Stimulated activated CD4-positive, alpha-beta T cell treated with anti-CD3 and anti-CD28 coated beads, Interleukin-1b, Interleukin-23, amount 100 ng/mL, for 24 hours (primary cell): ENCODE data around the gene ITPR2.
"Not testable (repeated sequence)": the region's sequence is repeated elsewhere in the genome, so short reads cannot be mapped to it uniquely, and the experiment has no call there.

Source experiments
- DNase-seq, 4 experiments: peaks; one replicate each; pipeline ENCODE4 v3.0.0-alpha.2; 2020; ENCODE audit warnings: low read depth in 4 of 4, low spot score in 1 of 4

Gene ITPR2

GRCh38 chr12:26791301-26791791, 41.6 kb downstream of the ITPR2 start:
- no peak for DNase-seq

- no peak for DNase-seq
Observed at GRCh38 chr12:26790645-26790994, 42.4 kb downstream of the ITPR2 start.

- no peak for DNase-seq
Observed at GRCh38 chr12:26789731-26790644, 43.0 kb downstream of the ITPR2 start.

GRCh38 chr12:26786865-26787514, 46.0 kb downstream of the ITPR2 start:
- DNase-seq, result no peak

GRCh38 chr12:26786491-26786864, 46.5 kb downstream of the ITPR2 start:
- no peak for DNase-seq

GRCh38 chr12:26783816-26784379, 49.1 kb downstream of the ITPR2 start:
- DNase-seq, result not testable (repeated sequence)

- no peak for DNase-seq
Observed at GRCh38 chr12:26783131-26783526, 49.9 kb downstream of the ITPR2 start.

GRCh38 chr12:26782372-26783130, 50.4 kb downstream of the ITPR2 start:
- no peak for DNase-seq

- DNase-seq, result not testable (repeated sequence)
Observed at GRCh38 chr12:26780656-26781055, 52.3 kb downstream of the ITPR2 start.

- not testable (repeated sequence) for DNase-seq
Observed at GRCh38 chr12:26778173-26778775, 54.7 kb downstream of the ITPR2 start.

GRCh38 chr12:26777236-26777635, 55.8 kb downstream of the ITPR2 start:
- DNase-seq, result no peak

- DNase-seq, result not testable (repeated sequence)
Observed at GRCh38 chr12:26775991-26776390, 57.0 kb downstream of the ITPR2 start.

GRCh38 chr12:26773313-26774104, 59.5 kb downstream of the ITPR2 start:
- no peak for DNase-seq

GRCh38 chr12:26771861-26772260, 61.1 kb downstream of the ITPR2 start:
- no peak for DNase-seq

GRCh38 chr12:26770239-26771070, 62.5 kb downstream of the ITPR2 start:
- DNase-seq, result no peak

- DNase-seq, result no peak
Observed at GRCh38 chr12:26769611-26770010, 63.4 kb downstream of the ITPR2 start.

GRCh38 chr12:26768611-26769603, 64.1 kb downstream of the ITPR2 start:
- DNase-seq, result no peak

GRCh38 chr12:26767865-26768264, 65.1 kb downstream of the ITPR2 start:
- no peak for DNase-seq
